Measurements from ENCODE around the gene COL26A1. TPM values are rescaled to one million over a fixed set of nuclear protein-coding genes. Genes with fewer than 3 reads are reported as not detected.

The COL26A1 gene
- total RNA-seq, 4 donors from 2014 or later, result 0.06 TPM; not detected in 3

DNA sequence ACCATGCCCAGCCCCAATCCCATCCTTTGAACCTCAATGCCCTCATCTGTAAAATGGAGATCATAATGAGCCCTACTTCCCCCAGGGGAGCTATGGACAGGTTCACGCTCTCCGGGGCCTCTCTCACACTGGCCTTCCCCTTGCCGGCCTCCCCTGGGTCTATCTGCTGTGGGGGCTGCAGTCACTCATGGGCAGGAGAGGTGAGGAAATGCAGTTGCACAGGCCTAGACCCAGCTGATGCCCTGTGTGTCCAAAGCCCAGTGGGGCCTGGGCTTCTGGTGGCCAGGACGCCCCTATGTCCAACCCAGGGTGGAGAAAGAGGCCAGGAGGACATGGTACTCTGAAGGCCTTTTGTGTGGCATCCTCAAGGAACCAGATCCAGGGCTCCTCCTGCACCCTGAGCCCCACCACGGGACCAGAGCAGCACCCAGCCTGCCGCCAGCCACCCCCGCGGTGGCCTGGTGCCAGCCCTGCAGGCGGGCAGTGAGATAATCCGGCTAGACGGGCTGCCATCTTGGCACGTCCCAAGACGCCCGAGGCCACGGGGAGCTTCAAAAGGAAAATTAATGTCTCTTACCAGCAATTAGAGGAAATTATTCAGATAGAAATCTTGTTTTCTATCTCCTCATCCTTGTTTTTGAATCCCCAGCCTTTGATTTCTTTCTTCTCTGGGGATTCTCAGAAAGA lies 227.4 kb downstream of the COL26A1 start:
- WGBS, 2 donors, result 40 to 52% methylated on average over 15 of the region's 15 CpGs
- no peak for TF ChIP-seq POLR2A (IDR thresholded peaks at IDR 0.05)
- TF ChIP-seq, protein P1, sequence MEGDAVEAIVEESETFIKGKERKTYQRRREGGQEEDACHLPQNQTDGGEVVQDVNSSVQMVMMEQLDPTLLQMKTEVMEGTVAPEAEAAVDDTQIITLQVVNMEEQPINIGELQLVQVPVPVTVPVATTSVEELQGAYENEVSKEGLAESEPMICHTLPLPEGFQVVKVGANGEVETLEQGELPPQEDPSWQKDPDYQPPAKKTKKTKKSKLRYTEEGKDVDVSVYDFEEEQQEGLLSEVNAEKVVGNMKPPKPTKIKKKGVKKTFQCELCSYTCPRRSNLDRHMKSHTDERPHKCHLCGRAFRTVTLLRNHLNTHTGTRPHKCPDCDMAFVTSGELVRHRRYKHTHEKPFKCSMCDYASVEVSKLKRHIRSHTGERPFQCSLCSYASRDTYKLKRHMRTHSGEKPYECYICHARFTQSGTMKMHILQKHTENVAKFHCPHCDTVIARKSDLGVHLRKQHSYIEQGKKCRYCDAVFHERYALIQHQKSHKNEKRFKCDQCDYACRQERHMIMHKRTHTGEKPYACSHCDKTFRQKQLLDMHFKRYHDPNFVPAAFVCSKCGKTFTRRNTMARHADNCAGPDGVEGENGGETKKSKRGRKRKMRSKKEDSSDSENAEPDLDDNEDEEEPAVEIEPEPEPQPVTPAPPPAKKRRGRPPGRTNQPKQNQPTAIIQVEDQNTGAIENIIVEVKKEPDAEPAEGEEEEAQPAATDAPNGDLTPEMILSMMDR (IDR thresholded peaks at IDR 0.05), result no peak
- no peak overlapping the region for H3K4me3 ChIP-seq (ENCODE audit: low read depth, poor library complexity, severe bottlenecking)
- peak in 1 of 2 donors; percentile 77 for DNase-seq (ENCODE audit: low spot score in 2 of 2)
- intact Hi-C loops (cut with DNase I; ENCODE audit: low total_unique reads), result no loop called here

- TF ChIP-seq, protein P1 (IDR thresholded peaks at IDR 0.05), result no peak
- TF ChIP-seq POLR2A (IDR thresholded peaks at IDR 0.05), result no peak
Observed at GRCh38 chr7:101590663-101591435, 228.2 kb downstream of the COL26A1 start.

GRCh38 chr7:101591504-101591903 lies 228.8 kb downstream of the COL26A1 start:
- TF ChIP-seq, protein P1 (IDR thresholded peaks at IDR 0.05), result no peak
- no peak for TF ChIP-seq POLR2A (IDR thresholded peaks at IDR 0.05)
- WGBS, 2 donors, result 78 to 79% methylated on average over 2 of the region's 2 CpGs
- no peak overlapping the region for H3K4me3 ChIP-seq (ENCODE audit: low read depth, poor library complexity, severe bottlenecking)
- no peak for DNase-seq (ENCODE audit: low spot score in 2 of 2)
- intact Hi-C loops (cut with DNase I; ENCODE audit: low total_unique reads), result no loop called here

More at GRCh38 chr7:101590663-101591435, 228.2 kb downstream of the COL26A1 start:
- DNase-seq (ENCODE audit: low spot score in 2 of 2), result peak in 1 of 2 donors; percentile 67
- intact Hi-C loops (cut with DNase I; ENCODE audit: low total_unique reads), result no loop called here
- WGBS, 2 donors, result 58 to 70% methylated on average over 18 of the region's 18 CpGs
- H3K4me3 ChIP-seq (ENCODE audit: low read depth, poor library complexity, severe bottlenecking), result no peak overlapping the region

- intact Hi-C loops (cut with DNase I; ENCODE audit: low total_unique reads), result no loop called here
Observed at GRCh38 chr7:101593556-101593955, 230.9 kb downstream of the COL26A1 start.

GRCh38 chr7:101594790-101595189 lies 232.1 kb downstream of the COL26A1 start:
- intact Hi-C loops (cut with DNase I; ENCODE audit: low total_unique reads), result no loop called here
- 88 to 90% methylated on average over 3 of the region's 3 CpGs for WGBS, 2 donors
- no peak overlapping the region for H3K4me3 ChIP-seq (ENCODE audit: low read depth, poor library complexity, severe bottlenecking)
- no peak for TF ChIP-seq POLR2A (IDR thresholded peaks at IDR 0.05)
- TF ChIP-seq, protein P1 (IDR thresholded peaks at IDR 0.05), result no peak
- peak in 1 of 2 donors; percentile 46 for DNase-seq (ENCODE audit: low spot score in 2 of 2)

More at GRCh38 chr7:101593556-101593955, 230.9 kb downstream of the COL26A1 start:
- peak in 1 of 2 donors; percentile 75 for DNase-seq (ENCODE audit: low spot score in 2 of 2)
- TF ChIP-seq, protein P1 (IDR thresholded peaks at IDR 0.05), result no peak
- no peak for TF ChIP-seq POLR2A (IDR thresholded peaks at IDR 0.05)
- no peak overlapping the region for H3K4me3 ChIP-seq (ENCODE audit: low read depth, poor library complexity, severe bottlenecking)
- 84 to 88% methylated on average over 6 of the region's 6 CpGs for WGBS, 2 donors

Measured in lower leg skin (tissue), 4 donors.